SU-DHL-6 (cell line): ENCODE data around the gene SEZ6L.
A peak's percentile ranks its signal among the peaks of the same experiment; 100 is the strongest.

Experiments used
- H2AFZ ChIP-seq: fragments of 200-600 bp; sonication (generic); 2 replicates; pipeline ENCODE4 v1.6.1; 2014; ENCODE audit warnings: low read depth, mild to moderate bottlenecking, moderate library complexity, mixed read lengths, antibody characterized with exemption, low read length; ENCODE audit not compliant: severe bottlenecking
- H3F3A ChIP-seq: fragments of 200-600 bp; shearing (Covaris generic); 2 replicates; pipeline ENCODE4 v1.6.0; 2016; ENCODE audit warnings: antibody characterized with exemption, mild to moderate bottlenecking; ENCODE audit not compliant: insufficient read depth
- H3K27ac ChIP-seq: fragments of 200-600 bp; sonication (generic); 2 replicates; pipeline ENCODE4 v1.5.1; 2016; ENCODE audit warnings: low read depth, mild to moderate bottlenecking, low read length, moderate library complexity, mixed read lengths
- H3K27me3 ChIP-seq: fragments of 200-600 bp; sonication (generic), shearing (Covaris generic); 2 replicates; pipeline ENCODE4 v1.6.0; 2014; ENCODE audit warnings: mild to moderate bottlenecking, low read length
- H3K36me3 ChIP-seq: fragments of 200-600 bp; sonication (generic); 2 replicates; pipeline ENCODE4 v1.6.1; 2014; ENCODE audit warnings: mild to moderate bottlenecking, low read length, mixed read lengths
- H3K4me2 ChIP-seq: fragments of 300-600, 200-600 bp; shearing (Covaris generic), sonication (generic); 2 replicates; pipeline ENCODE4 v1.6.0; 2014; ENCODE audit warnings: low read length, low read depth, mild to moderate bottlenecking; ENCODE audit not compliant: poor library complexity, severe bottlenecking
- H3K4me3 ChIP-seq: fragments of 200-600 bp; sonication (generic); 2 replicates; pipeline ENCODE4 v1.5.1; 2014; ENCODE audit warnings: antibody characterized with exemption, low read length, mild to moderate bottlenecking, mixed read lengths; ENCODE audit not compliant: insufficient read depth, poor library complexity, severe bottlenecking
- H3K79me2 ChIP-seq: fragments of 200-600 bp; sonication (generic); 2 replicates; pipeline ENCODE4 v1.6.1; 2014; ENCODE audit warnings: mild to moderate bottlenecking, low read length, moderate library complexity; ENCODE audit not compliant: insufficient read depth
- H3K9ac ChIP-seq: fragments of 200-600 bp; sonication (generic); 2 replicates; pipeline ENCODE4 v1.7.0; 2014; ENCODE audit warnings: mild to moderate bottlenecking, low read length
- H3K9me2 ChIP-seq: fragments of 200-600 bp; sonication (generic); replicated peaks from 2 replicates; pipeline ENCODE4 v1.6.1; 2014; ENCODE audit warnings: low read length; ENCODE audit not compliant: insufficient read depth
- H3K9me3 ChIP-seq: fragments of 200-600 bp; sonication (generic); 2 replicates; pipeline ENCODE4 v1.6.1; 2014; ENCODE audit warnings: low read length, mixed read lengths; ENCODE audit not compliant: insufficient read depth
- H4K20me1 ChIP-seq: fragments of 200-600 bp; sonication (generic); 2 replicates; pipeline ENCODE4 v1.6.1; 2014; ENCODE audit warnings: low read depth, mild to moderate bottlenecking, antibody characterized with exemption, low read length, moderate library complexity, mixed read lengths
- EZH2phosphoT487 ChIP-seq: fragments of 200-600 bp; sonication (generic), shearing (Covaris generic); conservative IDR thresholded peaks from 2 replicates; pipeline ENCODE4 v1.6.1; 2018; ENCODE audit warnings: mild to moderate bottlenecking, antibody characterized with exemption, low read length, moderate library complexity, mixed read lengths
- TF ChIP-seq, protein P1 (sequence below): fragments of 200-600 bp; sonication (generic); IDR thresholded peaks from one replicate; pipeline ENCODE4 v1.5.1; 2017; ENCODE audit warnings: antibody characterized with exemption, mild to moderate bottlenecking, low read length, moderate library complexity; ENCODE audit not compliant: insufficient read depth, poor library complexity, severe bottlenecking

SEZ6L gene

DNA sequence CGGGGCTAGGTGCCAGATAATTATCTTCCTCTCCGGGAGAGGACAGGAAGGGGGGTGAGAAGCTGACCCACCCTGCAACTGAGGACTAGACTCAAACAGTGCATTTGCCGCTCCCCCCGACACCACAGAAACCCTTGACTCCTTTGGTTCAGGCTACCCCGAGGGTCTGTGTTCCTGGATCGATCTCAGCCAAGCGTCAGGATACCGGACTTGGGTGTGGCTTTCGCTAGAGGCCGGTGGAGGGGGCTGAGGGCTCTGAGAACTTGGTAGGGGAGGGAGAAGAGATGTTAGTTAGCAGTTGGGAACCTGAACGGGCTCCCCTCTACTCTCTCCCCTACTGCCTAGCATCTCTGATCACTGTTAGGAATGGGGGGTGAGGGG lies 840 bp downstream of the SEZ6L start:
- Histone ChIP-seq H3K36me3 (no peaks in the 10 kb centered on the region), H3K4me3 (no peak overlapping the region), H3K79me2 (no peaks in the 10 kb centered on the region), H2AFZ (no peak overlapping the region), H3K9me2 (no peaks in the 10 kb centered on the region), H3F3A (no peaks in the 10 kb centered on the region), H3K9ac (no peak overlapping the region), H3K27me3 (no peaks in the 10 kb centered on the region), H3K4me2 (no peak overlapping the region), H4K20me1 (no peaks in the 10 kb centered on the region), H3K27ac (no peak overlapping the region), H3K9me3 (no peaks in the 10 kb centered on the region)
- TF ChIP-seq, protein P1, sequence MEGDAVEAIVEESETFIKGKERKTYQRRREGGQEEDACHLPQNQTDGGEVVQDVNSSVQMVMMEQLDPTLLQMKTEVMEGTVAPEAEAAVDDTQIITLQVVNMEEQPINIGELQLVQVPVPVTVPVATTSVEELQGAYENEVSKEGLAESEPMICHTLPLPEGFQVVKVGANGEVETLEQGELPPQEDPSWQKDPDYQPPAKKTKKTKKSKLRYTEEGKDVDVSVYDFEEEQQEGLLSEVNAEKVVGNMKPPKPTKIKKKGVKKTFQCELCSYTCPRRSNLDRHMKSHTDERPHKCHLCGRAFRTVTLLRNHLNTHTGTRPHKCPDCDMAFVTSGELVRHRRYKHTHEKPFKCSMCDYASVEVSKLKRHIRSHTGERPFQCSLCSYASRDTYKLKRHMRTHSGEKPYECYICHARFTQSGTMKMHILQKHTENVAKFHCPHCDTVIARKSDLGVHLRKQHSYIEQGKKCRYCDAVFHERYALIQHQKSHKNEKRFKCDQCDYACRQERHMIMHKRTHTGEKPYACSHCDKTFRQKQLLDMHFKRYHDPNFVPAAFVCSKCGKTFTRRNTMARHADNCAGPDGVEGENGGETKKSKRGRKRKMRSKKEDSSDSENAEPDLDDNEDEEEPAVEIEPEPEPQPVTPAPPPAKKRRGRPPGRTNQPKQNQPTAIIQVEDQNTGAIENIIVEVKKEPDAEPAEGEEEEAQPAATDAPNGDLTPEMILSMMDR = no peak
- TF ChIP-seq EZH2phosphoT487 = no peak

DNA sequence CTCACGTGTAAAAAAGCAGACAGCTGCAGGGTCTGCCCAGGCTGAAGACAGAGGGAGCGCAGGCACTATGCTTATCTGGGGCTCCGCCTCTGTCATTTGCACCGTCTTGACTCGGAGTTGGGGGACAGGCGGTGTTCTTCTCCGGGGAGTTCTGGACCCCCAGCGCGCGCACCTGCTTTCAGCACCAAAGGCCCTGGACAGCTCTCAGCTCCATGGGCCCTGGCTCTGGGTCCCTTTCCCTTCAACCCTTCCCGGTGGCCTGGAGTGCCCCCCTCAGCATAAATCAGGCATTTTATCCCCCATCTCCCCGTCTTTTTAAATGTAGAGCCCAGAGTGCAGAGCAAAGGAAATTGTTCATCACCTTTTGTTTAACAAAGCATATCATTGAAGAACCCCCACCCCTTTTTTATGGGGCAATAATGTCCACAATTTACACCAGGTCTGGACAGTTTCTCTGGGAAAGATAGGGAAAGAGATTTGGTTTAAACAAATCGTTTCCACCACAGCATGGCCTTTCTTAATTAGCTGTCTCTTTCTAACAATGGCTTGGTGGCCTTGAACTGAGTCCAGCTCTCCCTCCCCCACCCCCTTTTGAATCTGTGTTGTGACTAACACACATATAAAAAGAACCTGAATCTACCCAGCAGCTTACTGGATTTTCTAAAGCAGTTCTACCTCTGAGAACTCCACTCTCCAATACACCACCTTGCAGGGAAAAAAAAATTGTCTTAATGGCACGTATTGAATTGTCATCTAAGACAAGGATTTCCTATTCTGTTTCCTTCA lies 1.7 kb downstream of the SEZ6L start:
- no peak overlapping the region for H3K27ac ChIP-seq
- H3K4me3 ChIP-seq = no peak overlapping the region
- H3K27me3 ChIP-seq = no peaks in the 10 kb centered on the region
- H3K9me2 ChIP-seq = no peaks in the 10 kb centered on the region
- H3K79me2 ChIP-seq = no peaks in the 10 kb centered on the region
- H2AFZ ChIP-seq = no peak overlapping the region
- H3K9me3 ChIP-seq = no peaks in the 10 kb centered on the region
- no peaks in the 10 kb centered on the region for H3F3A ChIP-seq
- H3K4me2 ChIP-seq = no peak overlapping the region
- TF ChIP-seq EZH2phosphoT487 = no peak
- TF ChIP-seq, protein P1 = no peak
- H3K9ac ChIP-seq = no peak overlapping the region
- no peaks in the 10 kb centered on the region for H4K20me1 ChIP-seq
- H3K36me3 ChIP-seq = no peaks in the 10 kb centered on the region

- no peaks in the 10 kb centered on the region for H3K79me2 ChIP-seq
- H3K27me3 ChIP-seq = 0 out of 2 replicates have a peak, but pooled peaks cover 2% of the 10 kb centered on the region
- H3K4me3 ChIP-seq = no peak overlapping the region
- TF ChIP-seq, protein P1 = peak; percentile 86
- no peak for TF ChIP-seq EZH2phosphoT487
- no peak overlapping the region for H2AFZ ChIP-seq
- H3K9me3 ChIP-seq = no peaks in the 10 kb centered on the region
- H4K20me1 ChIP-seq = no peaks in the 10 kb centered on the region
- no peak overlapping the region for H3K9ac ChIP-seq
- no peaks in the 10 kb centered on the region for H3F3A ChIP-seq
- H3K36me3 ChIP-seq = no peaks in the 10 kb centered on the region
- H3K4me2 ChIP-seq = no peak overlapping the region
- no peak overlapping the region for H3K27ac ChIP-seq
- no peaks in the 10 kb centered on the region for H3K9me2 ChIP-seq
Measured at GRCh38 chr22:26172389-26172990, 3.2 kb downstream of the SEZ6L start.
